Transverse colon (tissue), 4 donors: Measurements from ENCODE around the gene DDIAS. TPM values are rescaled to one million over a fixed set of nuclear protein-coding genes. Genes with fewer than 3 reads are reported as not detected.
A peak's percentile ranks its signal among the peaks of the same experiment; 100 is the strongest.

Experiments
- DNase-seq: peaks from one replicate; pipeline ENCODE4 v3.0.0-alpha.2; 2019
- H3K27ac ChIP-seq, 4 donors: fragments of 200-600 bp; sonication (generic); 2 replicates each; pipeline ENCODE4 v1.5.1; 2016 to 2018; ENCODE audit warnings: inconsistent platforms in 4 of 4
- H3K27me3 ChIP-seq: fragments of 200-600 bp; sonication (generic); 2 replicates; pipeline ENCODE4 v1.5.1; 2017; ENCODE audit warnings: inconsistent platforms
- H3K36me3 ChIP-seq, 4 donors: fragments of 200-600 bp; sonication (generic); 2 replicates each; pipeline ENCODE4 v1.5.1; 2017 to 2019; ENCODE audit warnings: inconsistent platforms in 4 of 4
- H3K4me1 ChIP-seq, 4 donors: fragments of 200-600 bp; sonication (generic); 2 replicates each; pipeline ENCODE4 v1.5.1; 2017 to 2020; ENCODE audit warnings: inconsistent platforms in 4 of 4
- H3K4me3 ChIP-seq, 4 donors: fragments of 200-600 bp; sonication (generic); 1 replicate in 1 of 4; 2 replicates in 3 of 4; pipeline versions ENCODE4 v1.5.1 to v1.6.1; 2017 to 2019; ENCODE audit warnings: inconsistent platforms in 4 of 4
- H3K9me3 ChIP-seq, 2 donors: fragments of 200-600 bp; sonication (generic); 2 replicates each; pipeline ENCODE4 v1.5.1; 2017 to 2019; ENCODE audit warnings: inconsistent platforms in 2 of 2
- CTCF ChIP-seq, 5 experiments: fragments of 200-600 bp in 3 of 5; fragments of 450-650 bp in 2 of 5; sonication (generic) in 3 of 5; IDR thresholded peaks; 1 replicate in 2 of 5; 2 replicates in 3 of 5; pipeline ENCODE4 v1.5.1; 2016 to 2017; ENCODE audit warnings: antibody characterized with exemption in 5 of 5, inconsistent platforms in 3 of 5, mild to moderate bottlenecking in 2 of 5, moderate library complexity in 1 of 5
- EP300 ChIP-seq: sonication (generic); formaldehyde crosslinking; IDR thresholded peaks from one replicate; pipeline ENCODE4 v1.6.1; 2017; ENCODE audit warnings: antibody characterized with exemption, low read depth
- POLR2A ChIP-seq: fragments of 450-650 bp; IDR thresholded peaks from one replicate; pipeline ENCODE4 v1.6.1; 2016; ENCODE audit warnings: antibody characterized with exemption, mild to moderate bottlenecking, moderate library complexity
- POLR2AphosphoS5 ChIP-seq, 3 donors: sonication (generic); formaldehyde crosslinking; IDR thresholded peaks; one replicate each; pipeline ENCODE4 v1.6.1; 2016; ENCODE audit warnings: antibody characterized with exemption in 3 of 3
- WGBS, 2 donors: methylation state at CpG; one replicate each; pipeline ENCODE4 v1.1.5; 2018; ENCODE audit warnings: low coverage in 1 of 2; 5-methylcytosine and 5-hydroxymethylcytosine counted together
- in situ Hi-C, 4 donors: fragments of 200-750 bp; cut with MboI; loops; one replicate each; pipeline versions ENCODE4 v1.15.0 to v1.15.1; 2017; ENCODE audit warnings: low sequenced_read_pairs in 3 of 4, low pct_ligation_motif_present in 1 of 4, low pct_unique_long_range_greater_than_20kb in 1 of 4
- intact Hi-C: fragments of 100-400 bp; cut with DNase I; formaldehyde crosslinking; loops from one replicate; pipeline ENCODE4 v1.15.1; 2023; ENCODE audit warnings: low total_unique reads
- total RNA-seq, 4 donors: library from RNA; depleted of rRNA; stranded (reverse); fragments of >200 nt; gene quantifications; one replicate each; pipeline ENCODE4 v1.1.0, GENCODE V29; 2016

The DDIAS gene
- total RNA-seq, 4 donors from 2014 or later, result 0.95 to 1.1 TPM; not detected in 2

GRCh38 chr11:82895437-82896091 is 6.0 kb upstream of the DDIAS start:
- intact Hi-C loops (no loop called here), in situ Hi-C loops (no loop called here)
- peaks cover 7 to 45% (median 16%) of the 10 kb centered on the region in 4 donors for H3K4me1 ChIP-seq
- no peaks in the 10 kb centered on the region for H3K27me3 ChIP-seq
- H3K36me3 ChIP-seq, result no peaks in the 10 kb centered on the region
- no peak for DNase-seq
- no peak for TF ChIP-seq POLR2AphosphoS5 (IDR thresholded peaks at IDR 0.05)
- TF ChIP-seq POLR2A, result no peak
- no peak for TF ChIP-seq CTCF (IDR thresholded peaks at IDR 0.05)
- no peak for TF ChIP-seq EP300
- H3K9me3 ChIP-seq, result no peaks in the 10 kb centered on the region
- H3K4me3 ChIP-seq, result no peak overlapping the region
- no peak overlapping the region for H3K27ac ChIP-seq

GRCh38 chr11:82896183-82896582 is 5.4 kb upstream of the DDIAS start:
- no peak for DNase-seq
- Histone ChIP-seq H3K27ac (no peak overlapping the region), H3K36me3 (no peaks in the 10 kb centered on the region), H3K4me3 (no peak overlapping the region), H3K27me3 (no peaks in the 10 kb centered on the region), H3K4me1 (peaks cover 7 to 45% (median 18%) of the 10 kb centered on the region in 4 donors), H3K9me3 (no peaks in the 10 kb centered on the region)
- intact Hi-C loops (no loop called here), in situ Hi-C loops (no loop called here)
- WGBS, 2 donors, result 90 to 92% methylated on average over 2 to 6 of the region's 6 CpGs
- TF ChIP-seq POLR2AphosphoS5 (IDR thresholded peaks at IDR 0.05) (no peak), CTCF (IDR thresholded peaks at IDR 0.05) (no peak), POLR2A (no peak), EP300 (no peak)

- Histone ChIP-seq H3K4me3 (no peak overlapping the region), H3K9me3 (no peaks in the 10 kb centered on the region), H3K4me1 (peaks cover 7 to 50% (median 25%) of the 10 kb centered on the region in 4 donors), H3K27ac (no peak overlapping the region), H3K27me3 (no peaks in the 10 kb centered on the region), H3K36me3 (no peaks in the 10 kb centered on the region)
- intact Hi-C loops (no loop called here), in situ Hi-C loops (no loop called here)
- WGBS, 2 donors, result 20% methylated on average over 1 of the region's 1 CpG
- DNase-seq, result no peak
- TF ChIP-seq POLR2AphosphoS5 (IDR thresholded peaks at IDR 0.05) (no peak), EP300 (no peak), POLR2A (no peak), CTCF (IDR thresholded peaks at IDR 0.05) (no peak)
Observed at GRCh38 chr11:82898241-82898640, 3.3 kb upstream of the DDIAS start.

GRCh38 chr11:82899186-82899820 is 2.2 kb upstream of the DDIAS start:
- in situ Hi-C loops (no loop called here), intact Hi-C loops (no loop called here)
- peak overlapping the region in 3 of 4 donors; percentile 65 to 72 (median 67) for H3K4me3 ChIP-seq
- WGBS, 2 donors, result 27 to 40% methylated on average over 2 to 3 of the region's 3 CpGs
- no peaks in the 10 kb centered on the region for H3K9me3 ChIP-seq
- H3K27ac ChIP-seq, result peak overlapping the region; percentile 94 to 96 (median 96)
- TF ChIP-seq POLR2AphosphoS5 (IDR thresholded peaks at IDR 0.05), result no peak
- DNase-seq, result no peak
- H3K4me1 ChIP-seq, result peaks cover 7 to 50% (median 25%) of the 10 kb centered on the region in 4 donors
- H3K36me3 ChIP-seq, result no peaks in the 10 kb centered on the region
- no peaks in the 10 kb centered on the region for H3K27me3 ChIP-seq
